Esophagus squamous epithelium (tissue), 4 donors: Measurements from ENCODE around the gene CA5A.

Experiments
- CTCF ChIP-seq, 6 experiments: fragments of 450-650 bp in 4 of 6; fragments of 200-600 bp in 2 of 6; sonication (generic) in 2 of 6; IDR thresholded peaks; one replicate each; pipeline ENCODE4 v1.5.1; 2016 to 2019; ENCODE audit warnings: antibody characterized with exemption in 6 of 6, mild to moderate bottlenecking in 4 of 6, moderate library complexity in 4 of 6
- POLR2A ChIP-seq, 4 donors: fragments of 450-650 bp; IDR thresholded peaks; one replicate each; pipeline ENCODE4 v1.6.1; 2017; ENCODE audit warnings: antibody characterized with exemption in 4 of 4, mild to moderate bottlenecking in 4 of 4, moderate library complexity in 3 of 4

GRCh38 chr16:87897521-87898505, 38.5 kb downstream of the CA5A start:
- TF ChIP-seq CTCF (IDR thresholded peaks at IDR 0.05) (no peak), POLR2A (IDR thresholded peaks at IDR 0.05) (no peak)
